Fibroblast of lung (primary cell): ENCODE results near the gene CD101. TPM values are rescaled to one million over a fixed set of nuclear protein-coding genes. Genes with fewer than 3 reads are reported as not detected.

Source experiments
- DNase-seq, 2 donors: peaks; one replicate each; pipeline versions ENCODE4 v3.0.0 to v3.0.0-alpha.2; 2010; ENCODE audit warnings: low read depth in 2 of 2
- H2AFZ ChIP-seq: 2 replicates; pipeline ENCODE4 v1.5.1; 2012; ENCODE audit warnings: low read length, control low read depth, inconsistent platforms
- H3K27ac ChIP-seq: 2 replicates; pipeline ENCODE4 v1.5.1; 2011; ENCODE audit warnings: low read length, control low read depth; ENCODE audit not compliant: insufficient read depth
- H3K27me3 ChIP-seq: 2 replicates; pipeline ENCODE4 v1.5.1; 2011; ENCODE audit warnings: mild to moderate bottlenecking, low read length; ENCODE audit not compliant: control insufficient read depth, insufficient read depth
- H3K36me3 ChIP-seq: 2 replicates; pipeline ENCODE4 v1.5.1; 2011; ENCODE audit warnings: low read length; ENCODE audit not compliant: control insufficient read depth, insufficient read depth
- H3K4me1 ChIP-seq: 2 replicates; pipeline ENCODE4 v1.5.1; 2011; ENCODE audit warnings: low read length; ENCODE audit not compliant: control insufficient read depth, insufficient read depth; ENCODE audit errors: extremely low read depth
- H3K4me2 ChIP-seq: 2 replicates; pipeline ENCODE4 v1.5.1; 2011; ENCODE audit warnings: low read length, control low read depth; ENCODE audit not compliant: insufficient read depth; ENCODE audit errors: extremely low read depth
- H3K4me3 ChIP-seq, 4 experiments: fragments of 200-600 bp in 1 of 4; sonication (generic) in 1 of 4; replicated peaks in 1 of 4; 2 replicates each; pipeline ENCODE4 v1.5.1; 2011 to 2016; ENCODE audit warnings: low read length in 4 of 4, low read depth in 3 of 4, mild to moderate bottlenecking in 3 of 4, control low read depth in 2 of 4, inconsistent platforms in 1 of 4, mixed read lengths in 1 of 4; ENCODE audit not compliant: insufficient read depth in 1 of 4; ENCODE audit errors: control extremely low read depth in 1 of 4
- H3K79me2 ChIP-seq: 2 replicates; pipeline ENCODE4 v1.5.1; 2012; ENCODE audit warnings: mild to moderate bottlenecking, low read length, inconsistent platforms; ENCODE audit not compliant: control insufficient read depth, insufficient read depth
- H3K9ac ChIP-seq: 2 replicates; pipeline ENCODE4 v1.5.1; 2011; ENCODE audit warnings: mild to moderate bottlenecking, low read length, control low read depth; ENCODE audit not compliant: insufficient read depth
- H3K9me3 ChIP-seq: 2 replicates; pipeline ENCODE4 v1.5.1; 2012; ENCODE audit warnings: low read depth, low read length; ENCODE audit not compliant: control insufficient read depth, insufficient read depth
- H4K20me1 ChIP-seq: 2 replicates; pipeline ENCODE4 v1.5.1; 2011; ENCODE audit warnings: low read length; ENCODE audit not compliant: control insufficient read depth, insufficient read depth; ENCODE audit errors: extremely low read depth
- EZH2 ChIP-seq: IDR thresholded peaks from 2 replicates; pipeline ENCODE4 v1.5.1; 2012; ENCODE audit warnings: low read length, control low read depth, mild to moderate bottlenecking; ENCODE audit errors: missing control alignments
- polyA plus RNA-seq, 2 donors: library from polyadenylated mRNA; depleted of rRNA in 1 of 2; stranded (reverse) in 1 of 2; unstranded in 1 of 2; fragments of >200 nt; gene quantifications; 2 replicates each; pipeline ENCODE4 v1.2.1, GENCODE V29; 2011 to 2012; ENCODE audit warnings: missing spikeins in 1 of 2
- total RNA-seq: library from RNA; depleted of rRNA; stranded (reverse); fragments of >200 nt; gene quantifications from 2 replicates; pipeline ENCODE4 v1.2.1, GENCODE V29; 2014
- TF ChIP-seq, protein P1 (sequence below), 2 donors: IDR thresholded peaks in 1 of 2; conservative IDR thresholded peaks in 1 of 2; 1 replicate in 1 of 2; 2 replicates in 1 of 2; pipeline ENCODE4 v1.5.1; 2011 to 2012; ENCODE audit warnings: low read length in 2 of 2, control low read depth in 1 of 2, inconsistent platforms in 1 of 2, low read depth in 1 of 2, mild to moderate bottlenecking in 1 of 2

Gene CD101
- total and polyA plus RNA-seq, 2 donors (not counting 1 experiment from before 2014, with no cell fraction given), result not detected

DNA sequence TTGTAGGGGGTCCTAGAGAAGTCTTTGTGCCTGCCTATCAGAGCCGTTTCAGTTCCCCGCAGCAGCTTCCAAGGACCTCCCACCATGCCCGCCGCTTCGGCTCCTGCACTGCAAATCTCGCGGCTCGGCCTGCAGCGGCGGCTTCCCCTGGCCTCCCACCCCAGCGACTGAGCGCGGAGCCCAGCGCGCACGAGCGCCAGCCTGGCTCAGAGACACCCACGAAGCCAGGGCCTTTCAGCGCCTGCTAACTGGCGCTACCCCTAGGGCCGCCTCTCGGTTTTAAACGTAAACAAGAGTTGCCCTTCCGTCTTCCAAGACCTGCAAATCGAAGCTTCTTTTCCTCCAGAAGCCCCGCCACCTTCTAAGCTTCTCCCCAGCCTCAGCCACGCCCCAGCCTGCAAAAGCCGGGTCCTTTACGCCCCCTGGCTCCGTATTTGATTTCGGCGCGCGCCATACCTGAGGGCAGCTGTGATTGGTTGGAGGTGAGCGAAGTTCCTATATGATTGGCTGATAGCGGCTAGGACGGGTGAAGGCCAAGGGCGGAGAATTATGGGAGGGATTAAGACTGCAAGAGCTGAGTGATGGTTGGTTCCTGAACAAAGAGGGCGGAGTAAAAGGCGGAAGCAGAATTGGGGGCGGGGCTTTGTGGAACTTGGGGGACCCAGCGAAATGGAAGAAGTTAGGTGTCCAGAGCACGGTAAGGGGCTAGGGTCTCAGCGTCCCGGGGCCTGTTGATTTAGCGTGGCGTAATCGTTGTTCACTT is 58.3 kb downstream of the CD101 start, which contains the start of gene TTF2:
Gene TTF2, plus strand, starts transcription at position 649 of the 763 bp plus-strand sequence. Its CDS starts 21 bp downstream, at position 670.
- Histone ChIP-seq H3K27me3 (no peaks in the 10 kb centered on the region), H2AFZ (peak within 1 kb of the TSS; percentile 96), H3K9me3 (no peaks in the 10 kb centered on the region), H4K20me1 (no peaks in the 10 kb centered on the region), H3K36me3 (no peaks in the 10 kb centered on the region), H3K4me1 (peaks cover 4% of the 10 kb centered on the region), H3K4me2 (peak within 1 kb of the TSS; percentile 90), H3K4me3 (peak within 1 kb of the TSS; percentile 82 to 90 (median 89)), H3K27ac (peak within 1 kb of the TSS; percentile 65), H3K9ac (peak within 1 kb of the TSS; percentile 68), H3K79me2 (no peaks in the 10 kb centered on the region)
- DNase-seq, result peak; percentile 97 to 99
- TF ChIP-seq EZH2, result no peak
- TF ChIP-seq, protein P1, sequence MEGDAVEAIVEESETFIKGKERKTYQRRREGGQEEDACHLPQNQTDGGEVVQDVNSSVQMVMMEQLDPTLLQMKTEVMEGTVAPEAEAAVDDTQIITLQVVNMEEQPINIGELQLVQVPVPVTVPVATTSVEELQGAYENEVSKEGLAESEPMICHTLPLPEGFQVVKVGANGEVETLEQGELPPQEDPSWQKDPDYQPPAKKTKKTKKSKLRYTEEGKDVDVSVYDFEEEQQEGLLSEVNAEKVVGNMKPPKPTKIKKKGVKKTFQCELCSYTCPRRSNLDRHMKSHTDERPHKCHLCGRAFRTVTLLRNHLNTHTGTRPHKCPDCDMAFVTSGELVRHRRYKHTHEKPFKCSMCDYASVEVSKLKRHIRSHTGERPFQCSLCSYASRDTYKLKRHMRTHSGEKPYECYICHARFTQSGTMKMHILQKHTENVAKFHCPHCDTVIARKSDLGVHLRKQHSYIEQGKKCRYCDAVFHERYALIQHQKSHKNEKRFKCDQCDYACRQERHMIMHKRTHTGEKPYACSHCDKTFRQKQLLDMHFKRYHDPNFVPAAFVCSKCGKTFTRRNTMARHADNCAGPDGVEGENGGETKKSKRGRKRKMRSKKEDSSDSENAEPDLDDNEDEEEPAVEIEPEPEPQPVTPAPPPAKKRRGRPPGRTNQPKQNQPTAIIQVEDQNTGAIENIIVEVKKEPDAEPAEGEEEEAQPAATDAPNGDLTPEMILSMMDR (conservative IDR thresholded peaks at IDR 0.05 in 1 of 2, IDR thresholded peaks at IDR 0.05 in 1 of 2; ENCODE audit: low read depth in 1 of 2, low read length in 2 of 2), result peak in 1 of 2 donors; percentile 22

DNA sequence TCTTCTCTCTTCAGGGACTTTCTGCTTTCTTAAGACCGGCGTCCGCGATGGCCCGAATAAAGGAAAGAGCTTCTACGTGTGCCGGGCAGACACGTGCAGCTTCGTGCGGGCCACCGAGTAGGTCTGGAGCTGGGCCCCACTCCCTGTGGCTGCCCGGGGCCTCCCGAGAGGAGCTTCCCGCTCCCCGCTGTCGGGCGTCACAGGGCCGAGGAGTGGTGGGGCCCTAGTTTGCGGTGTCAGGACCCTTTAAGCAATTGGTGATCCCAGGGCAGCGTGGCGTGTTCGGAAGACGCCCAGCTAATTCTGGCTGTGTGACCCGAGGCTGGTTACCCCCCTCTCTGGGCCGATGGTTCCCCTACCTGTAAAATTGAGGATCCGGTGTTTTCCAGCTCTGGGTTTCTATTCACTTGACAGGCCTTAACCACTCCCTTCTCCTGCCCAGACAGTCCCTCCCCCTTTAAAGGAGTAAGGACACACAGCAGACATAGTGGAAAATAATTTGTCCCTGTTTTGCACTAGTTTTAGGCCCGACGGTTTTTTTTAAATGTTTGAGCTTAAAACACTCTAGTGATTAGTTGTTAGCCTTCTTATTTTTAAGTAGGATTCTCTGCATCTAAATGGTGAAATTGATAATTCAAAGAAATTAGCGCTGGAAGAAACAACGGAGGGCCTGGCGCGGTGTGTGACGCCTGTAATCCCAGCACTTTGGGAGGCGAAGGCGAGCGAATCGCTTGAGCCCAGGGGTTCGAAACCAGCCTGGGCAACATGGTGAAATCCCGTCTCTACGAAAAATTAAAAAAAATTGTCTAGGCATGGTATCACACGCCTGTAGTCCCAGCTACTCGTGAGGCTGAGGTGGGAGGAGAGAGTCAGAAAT is 59.1 kb downstream of the CD101 start:
- H3K9ac ChIP-seq, result peak overlapping the region; percentile 68
- no peaks in the 10 kb centered on the region for H3K79me2 ChIP-seq
- no peaks in the 10 kb centered on the region for H3K27me3 ChIP-seq
- peak; percentile 42 to 60 for DNase-seq
- peaks cover 4% of the 10 kb centered on the region for H3K4me1 ChIP-seq
- H3K4me3 ChIP-seq, result peak overlapping the region; percentile 82 to 90 (median 89)
- peak overlapping the region; percentile 96 for H2AFZ ChIP-seq
- peak overlapping the region; percentile 65 for H3K27ac ChIP-seq
- H3K4me2 ChIP-seq, result peak overlapping the region; percentile 89
- H3K36me3 ChIP-seq, result no peaks in the 10 kb centered on the region
- H3K9me3 ChIP-seq, result no peaks in the 10 kb centered on the region
- H4K20me1 ChIP-seq, result no peaks in the 10 kb centered on the region
- TF ChIP-seq, protein P1 (conservative IDR thresholded peaks at IDR 0.05 in 1 of 2, IDR thresholded peaks at IDR 0.05 in 1 of 2; ENCODE audit: low read depth in 1 of 2, low read length in 2 of 2), result no peak
- no peak for TF ChIP-seq EZH2

DNA sequence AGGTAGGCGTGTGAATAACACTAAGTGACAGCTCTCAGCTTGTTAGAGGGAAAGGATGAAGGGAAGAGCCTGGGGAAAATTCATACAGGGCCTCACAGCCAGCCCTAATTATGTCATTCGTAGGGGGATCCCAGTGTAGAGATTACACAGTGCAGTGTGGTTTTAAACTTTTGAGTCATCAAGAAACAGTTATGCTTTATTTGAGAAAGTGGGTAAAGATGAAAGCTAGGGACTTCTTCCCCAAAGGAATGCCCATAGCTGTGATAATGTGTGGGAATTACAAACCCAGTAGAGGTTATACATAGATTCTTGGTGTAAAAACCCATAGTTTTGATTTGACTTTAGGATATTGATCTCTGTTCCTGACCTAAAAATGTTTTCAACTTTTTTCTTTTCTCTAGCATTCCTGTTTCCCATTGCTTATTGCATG is 60.4 kb downstream of the CD101 start:
- Histone ChIP-seq H3K79me2 (no peaks in the 10 kb centered on the region), H2AFZ (no peak overlapping the region), H3K27ac (no peak overlapping the region), H3K4me2 (no peak overlapping the region), H3K36me3 (no peaks in the 10 kb centered on the region), H3K4me3 (no peak overlapping the region), H3K9ac (no peak overlapping the region), H4K20me1 (no peaks in the 10 kb centered on the region), H3K4me1 (peaks cover 4% of the 10 kb centered on the region), H3K27me3 (no peaks in the 10 kb centered on the region), H3K9me3 (no peaks in the 10 kb centered on the region)
- DNase-seq, result peak; percentile 45 to 89
- TF ChIP-seq, protein P1 (conservative IDR thresholded peaks at IDR 0.05 in 1 of 2, IDR thresholded peaks at IDR 0.05 in 1 of 2; ENCODE audit: low read depth in 1 of 2, low read length in 2 of 2), result no peak
- no peak for TF ChIP-seq EZH2
